GM18951 (cell line): ENCODE measurements around the gene STK17B.

Source experiments
- POLR2A ChIP-seq: IDR thresholded peaks from 4 replicates; pipeline ENCODE4 v1.6.1; 2011; ENCODE audit warnings: mild to moderate bottlenecking; ENCODE audit not compliant: insufficient read length, insufficient read depth; ENCODE audit errors: extremely low read depth
- in situ Hi-C: fragments of 300-500 bp; cut with MboI; formaldehyde crosslinking; loops from one replicate; pipeline ENCODE4 v1.12.0; 2022; ENCODE audit warnings: low sequenced_read_pairs, mixed read lengths, inconsistent platforms; ENCODE audit not compliant: unreplicated experiment

STK17B gene

GRCh38 chr2:196171248-196171871 lies at the start of gene STK17B:
Gene STK17B, minus strand, starts transcription at chr2:196171578. Its CDS starts 8,195 bp downstream, at chr2:196163383.
- peak; percentile 99 for TF ChIP-seq POLR2A
- in situ Hi-C loops, result no loop called here

- in situ Hi-C loops, result no loop called here
- TF ChIP-seq POLR2A, result no peak
These were observed 49.3 kb upstream of the STK17B start for GRCh38 chr2:196220671-196221070.

DNA sequence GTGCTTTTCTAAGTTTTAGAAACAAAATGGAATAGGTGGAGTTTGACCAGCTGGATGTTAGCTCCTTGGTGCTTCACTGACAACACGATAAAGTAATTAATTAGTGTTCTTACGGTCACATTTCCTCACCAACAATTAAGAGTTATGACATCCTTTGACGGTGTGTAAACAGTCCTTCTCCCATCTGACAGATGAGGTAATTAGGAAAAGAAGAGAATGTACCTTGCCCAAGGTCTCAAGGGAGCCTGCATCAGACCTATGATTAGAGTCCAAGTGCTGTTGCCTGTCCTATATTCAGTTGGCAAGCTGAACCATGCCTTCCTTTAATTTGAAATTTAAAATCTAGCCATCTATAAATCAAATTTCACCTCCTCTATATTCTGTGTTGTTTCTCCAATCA lies 48.3 kb upstream of the STK17B start:
- in situ Hi-C loops, result no loop called here
- no peak for TF ChIP-seq POLR2A

DNA sequence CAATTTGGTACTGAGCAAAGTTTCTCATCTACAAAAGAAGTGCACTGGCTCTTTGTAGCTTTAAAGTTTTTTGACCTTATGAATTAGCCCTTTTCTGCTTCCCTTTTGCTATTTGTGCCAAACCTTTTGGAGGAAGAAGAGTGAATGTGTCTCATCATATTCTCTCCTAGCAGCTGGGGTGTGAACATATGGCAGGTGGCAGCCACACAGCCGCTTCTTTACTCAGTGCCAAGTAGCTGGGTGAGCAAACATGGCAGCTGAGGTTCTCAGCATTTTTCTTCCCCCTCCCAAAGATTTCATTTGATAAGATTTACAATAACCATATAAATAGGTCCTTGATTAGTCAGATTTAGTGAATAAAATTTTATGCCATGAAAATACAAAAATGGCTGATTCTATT lies 46.7 kb upstream of the STK17B start:
- in situ Hi-C loops, result no loop called here
- TF ChIP-seq POLR2A, result no peak

DNA sequence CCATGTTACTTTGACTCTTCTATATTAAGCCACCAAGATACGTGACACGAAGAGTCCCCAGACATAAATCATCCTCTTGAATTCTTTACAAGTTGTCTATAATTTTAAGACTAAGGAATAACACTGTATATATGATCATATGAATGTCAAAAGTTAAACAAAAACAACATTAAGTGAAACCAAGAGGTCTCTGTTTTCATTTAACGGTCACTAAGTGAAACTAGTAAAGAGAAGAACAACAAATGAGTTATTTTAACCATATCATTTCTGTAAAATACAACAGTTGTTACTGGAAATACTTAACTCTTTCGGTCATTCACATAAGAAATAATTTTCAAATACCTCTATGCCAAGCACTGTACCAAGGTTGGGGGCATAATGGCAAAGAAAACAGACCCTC lies 45.7 kb upstream of the STK17B start:
- TF ChIP-seq POLR2A, result no peak
- in situ Hi-C loops, result no loop called here

DNA sequence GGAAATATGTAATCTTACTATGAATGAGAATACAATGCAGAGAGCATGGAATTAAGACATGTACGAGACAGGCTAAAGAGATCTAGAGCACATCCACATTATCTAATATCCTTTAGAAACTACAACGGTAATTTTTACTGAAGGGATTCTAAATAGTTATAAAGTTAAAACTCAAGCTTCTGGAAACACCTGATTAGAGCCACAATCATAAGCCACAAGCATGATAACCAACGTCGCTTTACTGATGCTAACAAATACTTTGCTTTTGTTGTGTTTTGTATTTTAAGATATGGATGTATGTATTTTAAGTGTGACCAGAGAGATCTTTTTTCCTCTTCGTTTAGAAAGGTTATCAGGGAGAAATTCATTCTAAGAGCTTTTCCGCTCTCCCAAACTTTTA lies 44.0 kb upstream of the STK17B start:
- TF ChIP-seq POLR2A, result no peak
- in situ Hi-C loops, result no loop called here

GRCh38 chr2:196214156-196214555 lies 42.8 kb upstream of the STK17B start:
- in situ Hi-C loops, result no loop called here
- no peak for TF ChIP-seq POLR2A

DNA sequence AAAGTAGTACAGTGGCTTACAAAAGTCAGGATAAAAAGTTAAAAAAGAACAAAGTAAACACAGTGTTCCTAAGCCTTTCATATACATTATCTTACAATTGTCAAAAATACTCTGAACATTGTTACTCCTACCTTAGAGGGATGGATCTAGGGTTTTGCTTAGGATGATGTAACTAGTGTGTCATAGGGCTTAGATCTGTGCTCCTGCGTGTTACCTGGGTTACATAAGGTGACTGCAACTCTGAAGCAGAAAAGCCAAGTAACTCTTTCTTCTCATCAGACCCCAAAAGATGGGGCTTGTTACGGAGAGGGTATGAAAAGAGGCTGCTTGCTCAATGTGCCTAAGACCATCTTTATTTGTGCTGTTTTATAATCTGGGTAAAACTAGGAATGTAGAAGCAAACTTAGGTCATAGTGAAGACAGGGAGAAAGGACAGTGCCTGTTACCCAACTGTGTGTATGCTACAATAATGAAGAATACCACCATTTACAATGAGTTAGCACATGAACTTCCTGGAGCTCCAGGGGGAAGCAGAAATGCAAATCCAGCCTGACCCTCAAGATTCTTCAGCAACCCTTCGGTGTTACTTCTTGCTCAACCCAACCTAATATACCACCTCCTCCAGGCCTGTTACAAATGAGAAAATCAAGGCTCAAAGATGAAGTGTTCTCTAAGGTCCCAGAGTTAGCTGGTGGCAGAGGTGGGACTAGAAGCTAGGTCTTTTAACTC lies 42.0 kb upstream of the STK17B start:
- TF ChIP-seq POLR2A, result no peak
- in situ Hi-C loops, result no loop called here

DNA sequence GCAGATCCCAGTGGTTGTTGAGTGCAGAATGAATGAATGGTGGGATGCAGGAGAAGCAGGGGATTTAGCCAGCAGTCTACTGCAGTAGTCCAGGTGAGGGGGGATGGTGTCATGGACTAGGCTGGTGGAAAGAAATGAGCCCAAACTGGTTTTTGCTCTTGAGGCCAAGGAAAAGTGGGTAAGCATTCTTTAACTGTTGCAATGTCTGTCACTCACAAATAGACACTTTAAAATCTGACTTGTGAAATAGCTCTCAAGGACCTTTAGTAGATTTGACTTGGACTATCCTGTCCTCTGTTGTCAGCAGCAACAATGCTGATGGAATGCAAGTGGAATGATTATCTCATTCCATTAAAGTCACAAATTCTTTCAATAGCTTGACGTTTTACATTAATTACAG lies 37.5 kb upstream of the STK17B start:
- TF ChIP-seq POLR2A, result no peak
- in situ Hi-C loops, result no loop called here

DNA sequence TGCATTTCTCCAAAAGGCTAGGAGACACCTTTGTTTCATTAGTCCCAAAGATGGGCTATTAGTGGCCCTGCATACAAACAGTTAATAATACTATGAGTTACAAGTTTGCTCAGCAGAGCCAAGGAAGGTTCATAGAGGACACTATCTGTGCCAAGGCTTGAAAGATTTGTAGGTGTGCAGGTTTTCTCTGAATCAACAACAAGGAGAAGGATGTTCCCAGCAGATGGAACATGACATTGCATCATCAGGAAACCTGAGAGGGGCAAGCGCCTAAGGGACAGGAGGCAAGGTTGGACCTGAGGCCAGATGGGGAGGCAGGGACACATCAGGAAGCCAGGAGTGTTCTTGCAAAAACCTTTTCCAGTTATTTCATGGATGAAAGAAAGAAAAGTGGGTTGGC lies 35.4 kb upstream of the STK17B start:
- TF ChIP-seq POLR2A, result no peak
- in situ Hi-C loops, result no loop called here

GRCh38 chr2:196205881-196206435 lies 34.6 kb upstream of the STK17B start:
- TF ChIP-seq POLR2A, result no peak
- in situ Hi-C loops, result no loop called here

DNA sequence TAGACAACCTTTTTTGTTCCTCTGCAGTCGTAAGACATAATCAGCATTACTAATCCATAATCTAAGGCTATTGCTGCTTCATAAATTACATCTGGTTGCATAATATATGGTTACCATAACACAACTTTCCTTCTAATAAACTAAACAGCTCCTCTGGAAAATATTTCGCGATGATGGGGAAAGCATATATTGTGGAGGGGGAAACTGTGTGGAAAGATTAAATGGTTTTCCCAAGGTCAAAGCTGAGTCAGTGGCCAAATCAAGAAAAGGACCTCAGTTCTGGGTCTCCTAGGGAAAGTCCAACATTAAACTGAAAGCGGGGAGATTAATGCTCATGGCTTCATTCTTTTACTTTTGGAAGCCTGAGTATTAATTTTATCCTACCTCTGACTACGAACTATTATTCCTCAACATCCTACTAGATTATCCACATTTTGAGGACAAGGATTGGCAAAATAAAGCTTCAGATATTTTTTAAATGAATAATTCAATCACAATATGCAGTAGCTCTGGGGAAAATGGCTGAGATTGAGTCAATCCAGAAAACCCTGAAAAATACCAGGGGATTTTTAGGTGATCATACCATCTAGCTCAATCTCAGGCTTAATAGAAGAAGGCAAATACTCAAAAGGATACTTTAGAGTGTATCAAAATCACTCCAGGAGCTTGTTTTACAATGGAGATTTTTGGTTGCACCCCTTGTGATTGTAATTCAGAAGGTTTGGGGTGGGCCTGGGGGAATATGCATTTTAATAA lies 33.8 kb upstream of the STK17B start:
- no peak for TF ChIP-seq POLR2A
- in situ Hi-C loops, result no loop called here

- TF ChIP-seq POLR2A, result no peak
- in situ Hi-C loops, result no loop called here
These were observed 30.0 kb upstream of the STK17B start for GRCh38 chr2:196201229-196202009.
